HCT116 (cell line): Measurements from ENCODE around the gene SNX25. TPM values are rescaled to one million over a fixed set of nuclear protein-coding genes. Genes with fewer than 3 reads are reported as not detected.

Experiments used
- ATAC-seq: fragments of 200-7000 bp; cut with Tn5 transposase; 2 replicates; pipeline ENCODE4 v1.9.1; 2020; ENCODE audit warnings: mild to moderate bottlenecking, moderate library complexity
- BruUV-seq: library from RNA; stranded (reverse); fragments of 400-500 nt; replicated peaks from 2 replicates; lab custom pipeline; 2021; lab: Mats Ljungman, UMichigan
- CTCF ChIA-PET: fragments of 300-600 bp; sonication (Branson Sonifier 250); formaldehyde crosslinking; loops from one replicate; lab custom pipeline; 2021; ENCODE audit warnings: antibody characterized with exemption; lab: Charles Lee
- POLR2A ChIA-PET: fragments of 300-600, 350-600 bp; sonication (Branson Sonifier 250); formaldehyde crosslinking; loops from one replicate; lab custom pipeline; 2021; ENCODE audit warnings: antibody characterized with exemption; lab: Charles Lee
- RAD21 ChIA-PET, 2 experiments: fragments of 300-600 bp; sonication (Branson Sonifier 250); formaldehyde crosslinking; loops; one replicate each; lab custom pipeline; 2023; ENCODE audit warnings: low total read pairs in 2 of 2; ENCODE audit not compliant: uncharacterized antibody in 2 of 2, unreplicated experiment in 2 of 2, low non-redundant PET in 1 of 2; lab: Charles Lee
- DNase-seq: peaks from one replicate; pipeline ENCODE4 v3.0.0-alpha.2; 2010; ENCODE audit warnings: low read depth, low spot score
- H2AFZ ChIP-seq: fragments of 200-600 bp; shearing (Covaris generic), sonication (generic); 2 replicates; pipeline ENCODE4 v1.6.1; 2017; ENCODE audit warnings: low read depth, mixed run types, mixed read lengths, antibody characterized with exemption, low read length; ENCODE audit not compliant: poor library complexity, severe bottlenecking
- H3K27ac ChIP-seq: 2 replicates; pipeline ENCODE4 v1.5.1; 2012; ENCODE audit warnings: low read depth, low read length
- H3K27me3 ChIP-seq: fragments of 200-600 bp; sonication (generic); 2 replicates; pipeline ENCODE4 v1.6.1; 2016; ENCODE audit warnings: mixed run types, low read length, mixed read lengths; ENCODE audit not compliant: insufficient read depth
- H3K36me3 ChIP-seq, 2 experiments: fragments of 200-500 bp in 1 of 2; fragments of 200-600 bp in 1 of 2; sonication (Bioruptor generic) in 1 of 2; sonication (generic) in 1 of 2; 2 replicates each; pipeline versions ENCODE4 v1.5.1 to v1.6.1; 2014 to 2016; ENCODE audit warnings: low read length in 2 of 2, inconsistent platforms in 1 of 2, mixed read lengths in 1 of 2, mixed run types in 1 of 2; ENCODE audit not compliant: insufficient read depth in 2 of 2, control insufficient read depth in 1 of 2
- H3K4me1 ChIP-seq, 2 experiments: fragments of 200-600 bp in 1 of 2; sonication (generic) in 1 of 2; 2 replicates each; pipeline versions ENCODE4 v1.5.1 to v1.6.1; 2012 to 2017; ENCODE audit warnings: low read length in 2 of 2, inconsistent platforms in 1 of 2, mild to moderate bottlenecking in 1 of 2, mixed read lengths in 1 of 2, mixed run types in 1 of 2, moderate library complexity in 1 of 2; ENCODE audit not compliant: insufficient read depth in 2 of 2, control insufficient read depth in 1 of 2
- H3K4me2 ChIP-seq: fragments of 200-600 bp; sonication (generic); 2 replicates; pipeline ENCODE4 v1.6.1; 2017; ENCODE audit warnings: mixed run types, low read length, mixed read lengths
- H3K4me3 ChIP-seq, 2 experiments: fragments of 200-600 bp in 1 of 2; sonication (generic) in 1 of 2; replicated peaks in 1 of 2; 2 replicates each; pipeline ENCODE4 v1.5.1; 2011 to 2016; ENCODE audit warnings: low read length in 2 of 2, control low read depth in 1 of 2, low read depth in 1 of 2, mild to moderate bottlenecking in 1 of 2, mixed read lengths in 1 of 2, mixed run types in 1 of 2
- H3K79me2 ChIP-seq: fragments of 200-600 bp; sonication (generic); 2 replicates; pipeline ENCODE4 v1.6.1; 2017; ENCODE audit warnings: mild to moderate bottlenecking, mixed run types, low read length, moderate library complexity, mixed read lengths; ENCODE audit not compliant: insufficient read depth
- H3K9ac ChIP-seq: fragments of 200-600 bp; sonication (generic); 2 replicates; pipeline ENCODE4 v1.6.1; 2016; ENCODE audit warnings: low read length, mixed read lengths
- H3K9me2 ChIP-seq: fragments of 200-600 bp; sonication (generic), shearing (Covaris generic); 2 replicates; pipeline ENCODE4 v1.6.1; 2017; ENCODE audit warnings: mixed run types, mild to moderate bottlenecking, moderate library complexity; ENCODE audit not compliant: insufficient read depth
- H3K9me3 ChIP-seq, 2 experiments: fragments of 200-500 bp in 1 of 2; fragments of 200-600 bp in 1 of 2; sonication (Bioruptor generic) in 1 of 2; sonication (generic) in 1 of 2; 2 replicates each; pipeline ENCODE4 v1.6.1; 2014 to 2017; ENCODE audit warnings: low read length in 2 of 2, mixed read lengths in 2 of 2, inconsistent platforms in 1 of 2, low read depth in 1 of 2, mild to moderate bottlenecking in 1 of 2, mixed run types in 1 of 2, moderate library complexity in 1 of 2; ENCODE audit not compliant: control insufficient read depth in 1 of 2, insufficient read depth in 1 of 2
- H4K20me1 ChIP-seq: fragments of 200-600 bp; sonication (generic), shearing (Covaris generic); 2 replicates; pipeline ENCODE4 v1.6.1; 2017; ENCODE audit warnings: mixed run types, mild to moderate bottlenecking, moderate library complexity; ENCODE audit not compliant: insufficient read depth
- CBX3 ChIP-seq: IDR thresholded peaks from 2 replicates; pipeline ENCODE4 v1.6.1; 2012; ENCODE audit warnings: low read depth
- CEBPB ChIP-seq: IDR thresholded peaks from 2 replicates; pipeline ENCODE4 v1.6.1; 2012; ENCODE audit warnings: low read depth
- CTCF ChIP-seq, 3 experiments: fragments of 200-600 bp in 1 of 3; sonication (generic) in 1 of 3; IDR thresholded peaks in 2 of 3; conservative IDR thresholded peaks in 1 of 3; 2 replicates each; pipeline ENCODE4 v1.5.1; 2012 to 2017; ENCODE audit warnings: low read depth in 2 of 3, low read length in 2 of 3, antibody characterized with exemption in 1 of 3, borderline replicate concordance in 1 of 3, control low read depth in 1 of 3, mild to moderate bottlenecking in 1 of 3, mixed read lengths in 1 of 3, mixed run types in 1 of 3, moderate library complexity in 1 of 3; ENCODE audit not compliant: insufficient read depth in 1 of 3
- FOSL1 ChIP-seq: IDR thresholded peaks from 2 replicates; pipeline ENCODE4 v1.6.1; 2012; ENCODE audit warnings: low read depth
- JUND ChIP-seq: IDR thresholded peaks from 2 replicates; pipeline ENCODE4 v1.6.1; 2012
- POLR2A ChIP-seq: IDR thresholded peaks from 2 replicates; pipeline ENCODE4 v1.7.0; 2011; ENCODE audit warnings: borderline replicate concordance; ENCODE audit not compliant: insufficient read depth, insufficient read length; ENCODE audit errors: extremely low read depth
- POLR2AphosphoS5 ChIP-seq: IDR thresholded peaks from 2 replicates; pipeline ENCODE4 v1.6.1; 2011; ENCODE audit warnings: mild to moderate bottlenecking, low read depth, low read length, moderate library complexity
- RAD21 ChIP-seq: IDR thresholded peaks from 2 replicates; pipeline ENCODE4 v1.6.1; 2012; ENCODE audit warnings: low read depth, mild to moderate bottlenecking
- REST ChIP-seq: IDR thresholded peaks from 2 replicates; pipeline ENCODE4 v1.6.1; 2012; ENCODE audit warnings: low read depth
- SIN3A ChIP-seq: IDR thresholded peaks from 2 replicates; pipeline ENCODE4 v1.6.1; 2012; ENCODE audit warnings: low read depth
- SP1 ChIP-seq: IDR thresholded peaks from 2 replicates; pipeline ENCODE4 v1.6.1; 2012; ENCODE audit warnings: low read depth
- SRF ChIP-seq: IDR thresholded peaks from 2 replicates; pipeline ENCODE4 v1.6.1; 2012; ENCODE audit warnings: low read depth
- TCF7L2 ChIP-seq: IDR thresholded peaks from 2 replicates; pipeline ENCODE4 v1.7.0; 2011; ENCODE audit warnings: borderline replicate concordance, inconsistent platforms; ENCODE audit not compliant: insufficient read depth, insufficient read length; ENCODE audit errors: extremely low read depth
- YY1 ChIP-seq: IDR thresholded peaks from 2 replicates; pipeline ENCODE4 v1.6.1; 2011; ENCODE audit warnings: low read length, low read depth, moderate library complexity, mild to moderate bottlenecking; ENCODE audit not compliant: insufficient replicate concordance; ENCODE audit errors: extremely low read depth
- ZFX ChIP-seq: fragments of 450-650 bp; IDR thresholded peaks from 2 replicates; pipeline ENCODE4 v1.6.1; 2017
- intact Hi-C: fragments of 100-400 bp; cut with micrococcal nuclease; formaldehyde crosslinking; loops from 2 replicates; pipeline ENCODE4 v1.10.0; 2022
- total RNA-seq: library from RNA; stranded (reverse); gene quantifications from one replicate; pipeline ENCODE4 v1.2.1, GENCODE V29; 2021; ENCODE audit not compliant: unreplicated experiment
- TF ChIP-seq, protein P1 (sequence below): IDR thresholded peaks from 2 replicates; pipeline ENCODE4 v1.6.1; 2011; ENCODE audit warnings: mild to moderate bottlenecking, low read length, moderate library complexity; ENCODE audit not compliant: insufficient replicate concordance; ENCODE audit errors: extremely low read depth
- TF ChIP-seq, protein P2 (sequence below): IDR thresholded peaks from 2 replicates; pipeline ENCODE4 v1.6.1; 2012
- TF ChIP-seq, protein P3 (sequence below): IDR thresholded peaks from 2 replicates; pipeline ENCODE4 v1.6.1; 2012

The SNX25 gene
- total RNA-seq, 1 experiment from 2014 or later, result 20.9 TPM

DNA sequence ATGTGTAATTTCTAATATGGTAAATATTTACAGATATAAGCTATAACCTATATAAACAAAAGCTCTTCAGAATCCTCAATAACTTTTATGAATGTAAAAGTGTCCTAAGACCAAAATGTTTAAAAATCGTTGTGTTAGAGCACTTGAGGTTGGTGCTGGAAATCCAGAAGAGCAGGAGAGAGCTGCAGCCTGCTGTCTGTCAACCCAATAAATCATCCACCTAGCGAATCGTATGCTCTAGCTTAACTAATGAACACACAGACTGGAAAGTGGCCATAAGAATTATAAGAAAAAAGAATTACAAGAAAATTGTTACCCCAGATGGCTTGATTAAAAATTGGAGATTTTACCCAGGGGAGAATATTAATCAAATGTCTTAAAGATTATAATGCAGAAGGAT is 22.6 kb upstream of the SNX25 start:
- ChIA-PET CTCF (no interaction called here), POLR2A (interaction anchor here (1.2 kb wide), 1 partner anchor 9 kb away, joined by 4 read pairs; no protein-coding TSS in a partner anchor), RAD21 (no interaction called here)
- no peaks in the 10 kb centered on the region for H3K9me3 ChIP-seq
- ATAC-seq, result no peak
- BruUV-seq, result no TSS peak
- intact Hi-C loops, result no loop called here
- no peak overlapping the region for H3K4me2 ChIP-seq
- peaks cover 4% of the 10 kb centered on the region; the same call in 1 of the 2 replicates for H4K20me1 ChIP-seq
- no peak overlapping the region for H2AFZ ChIP-seq
- TF ChIP-seq, protein P1, sequence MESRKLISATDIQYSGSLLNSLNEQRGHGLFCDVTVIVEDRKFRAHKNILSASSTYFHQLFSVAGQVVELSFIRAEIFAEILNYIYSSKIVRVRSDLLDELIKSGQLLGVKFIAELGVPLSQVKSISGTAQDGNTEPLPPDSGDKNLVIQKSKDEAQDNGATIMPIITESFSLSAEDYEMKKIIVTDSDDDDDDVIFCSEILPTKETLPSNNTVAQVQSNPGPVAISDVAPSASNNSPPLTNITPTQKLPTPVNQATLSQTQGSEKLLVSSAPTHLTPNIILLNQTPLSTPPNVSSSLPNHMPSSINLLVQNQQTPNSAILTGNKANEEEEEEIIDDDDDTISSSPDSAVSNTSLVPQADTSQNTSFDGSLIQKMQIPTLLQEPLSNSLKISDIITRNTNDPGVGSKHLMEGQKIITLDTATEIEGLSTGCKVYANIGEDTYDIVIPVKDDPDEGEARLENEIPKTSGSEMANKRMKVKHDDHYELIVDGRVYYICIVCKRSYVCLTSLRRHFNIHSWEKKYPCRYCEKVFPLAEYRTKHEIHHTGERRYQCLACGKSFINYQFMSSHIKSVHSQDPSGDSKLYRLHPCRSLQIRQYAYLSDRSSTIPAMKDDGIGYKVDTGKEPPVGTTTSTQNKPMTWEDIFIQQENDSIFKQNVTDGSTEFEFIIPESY, result no peak
- no peak for TF ChIP-seq SP1
- TF ChIP-seq, protein P2, sequence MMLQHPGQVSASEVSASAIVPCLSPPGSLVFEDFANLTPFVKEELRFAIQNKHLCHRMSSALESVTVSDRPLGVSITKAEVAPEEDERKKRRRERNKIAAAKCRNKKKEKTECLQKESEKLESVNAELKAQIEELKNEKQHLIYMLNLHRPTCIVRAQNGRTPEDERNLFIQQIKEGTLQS, result no peak
- no peak for TF ChIP-seq SRF
- no peak for TF ChIP-seq JUND
- TF ChIP-seq SIN3A, result no peak
- TF ChIP-seq ZFX, result no peak
- no peak for TF ChIP-seq CEBPB
- TF ChIP-seq TCF7L2, result no peak
- no peak for TF ChIP-seq REST
- no peak for TF ChIP-seq FOSL1
- TF ChIP-seq CTCF (IDR thresholded peaks at IDR 0.05 in 2 of 3, conservative IDR thresholded peaks at IDR 0.05 in 1 of 3; ENCODE audit: borderline replicate concordance in 1 of 3, insufficient read depth in 1 of 3, low read depth in 2 of 3, low read length in 2 of 3), result no peak
- TF ChIP-seq POLR2AphosphoS5, result no peak
- TF ChIP-seq RAD21, result no peak
- TF ChIP-seq POLR2A, result no peak
- TF ChIP-seq, protein P3, sequence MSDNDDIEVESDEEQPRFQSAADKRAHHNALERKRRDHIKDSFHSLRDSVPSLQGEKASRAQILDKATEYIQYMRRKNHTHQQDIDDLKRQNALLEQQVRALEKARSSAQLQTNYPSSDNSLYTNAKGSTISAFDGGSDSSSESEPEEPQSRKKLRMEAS, result no peak
- TF ChIP-seq YY1, result no peak
- no peak for TF ChIP-seq CBX3
- no peak overlapping the region for H3K4me3 ChIP-seq
- H3K9me2 ChIP-seq, result no peaks in the 10 kb centered on the region
- DNase-seq, result no peak
- H3K79me2 ChIP-seq, result peaks cover 78% of the 10 kb centered on the region
- no peaks in the 10 kb centered on the region for H3K4me1 ChIP-seq
- H3K36me3 ChIP-seq, result peaks cover 3 to 16% of the 10 kb centered on the region in 2 experiments; a peak in 1 of 4 replicates
- no peak overlapping the region for H3K27ac ChIP-seq
- H3K9ac ChIP-seq, result no peak overlapping the region
- no peaks in the 10 kb centered on the region for H3K27me3 ChIP-seq
